GM21367 (cell line): ENCODE results near the gene METTL17.
"Not testable (repeated sequence)": the region's sequence is repeated elsewhere in the genome, so short reads cannot be mapped to it uniquely, and the experiment has no call there.

Experiments
- ATAC-seq: cut with Tn5 transposase; IDR thresholded peaks from one replicate; pipeline ENCODE4 v1.9.1; 2021; ENCODE audit not compliant: unreplicated experiment

METTL17 gene

DNA sequence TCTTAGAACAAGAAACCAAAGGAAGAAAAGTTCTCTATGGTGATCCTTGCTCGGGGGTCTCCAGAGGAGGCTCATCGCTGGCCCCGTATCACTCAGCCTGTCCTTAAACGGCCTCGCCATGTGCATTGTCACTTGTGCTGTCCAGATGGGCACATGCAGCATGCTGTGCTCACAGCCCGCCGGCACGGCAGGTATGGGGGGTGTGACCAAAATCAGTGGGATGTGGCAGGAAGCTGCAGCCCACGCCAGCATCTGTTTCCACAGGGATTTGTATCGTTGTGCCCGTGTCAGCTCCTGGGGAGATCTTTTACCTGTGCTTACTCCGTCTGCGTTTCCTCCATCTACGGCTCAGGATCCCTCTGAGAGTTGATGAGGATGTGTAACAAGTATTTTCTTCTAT is 6.7 kb downstream of the METTL17 start:
- ATAC-seq, result no peak

DNA sequence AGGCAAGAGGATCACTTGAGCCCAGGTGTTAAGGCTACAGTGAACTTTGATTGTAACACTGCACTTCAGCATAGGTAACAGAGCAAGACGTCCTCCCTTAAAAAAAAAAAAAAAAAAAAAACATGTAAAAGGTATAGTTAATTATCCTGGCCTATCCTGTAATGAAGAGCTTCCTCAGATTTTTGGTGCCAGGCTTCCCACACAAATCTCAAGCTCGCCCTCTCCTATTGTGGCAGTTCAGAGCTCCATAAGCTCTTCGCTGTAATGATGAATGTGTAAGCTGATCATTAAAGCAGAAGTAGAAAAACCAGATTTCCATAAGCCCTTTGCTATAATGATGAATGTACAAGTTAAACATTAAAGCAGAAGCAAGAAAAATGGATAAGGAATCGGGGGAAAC is 7.3 kb downstream of the METTL17 start:
- ATAC-seq, result no peak

DNA sequence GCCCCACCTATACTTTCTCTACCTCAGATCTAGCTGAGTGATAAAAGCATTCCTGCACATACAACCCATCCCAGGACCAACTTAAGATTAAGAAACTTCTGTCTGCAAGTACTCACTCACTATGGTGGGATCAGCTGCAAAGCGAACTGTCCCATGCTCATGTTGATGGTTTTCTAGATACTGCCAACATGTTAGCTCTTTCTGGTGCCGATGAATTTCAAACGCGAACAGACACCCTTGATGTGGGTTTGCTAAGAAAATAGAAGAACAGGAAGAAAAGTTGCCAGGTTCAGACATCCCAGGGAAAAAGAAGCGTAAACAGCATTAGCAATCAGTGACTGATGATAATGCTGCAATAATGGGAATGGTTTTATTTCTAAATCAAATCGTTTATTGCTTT is 7.8 kb downstream of the METTL17 start:
- ATAC-seq, result no peak

DNA sequence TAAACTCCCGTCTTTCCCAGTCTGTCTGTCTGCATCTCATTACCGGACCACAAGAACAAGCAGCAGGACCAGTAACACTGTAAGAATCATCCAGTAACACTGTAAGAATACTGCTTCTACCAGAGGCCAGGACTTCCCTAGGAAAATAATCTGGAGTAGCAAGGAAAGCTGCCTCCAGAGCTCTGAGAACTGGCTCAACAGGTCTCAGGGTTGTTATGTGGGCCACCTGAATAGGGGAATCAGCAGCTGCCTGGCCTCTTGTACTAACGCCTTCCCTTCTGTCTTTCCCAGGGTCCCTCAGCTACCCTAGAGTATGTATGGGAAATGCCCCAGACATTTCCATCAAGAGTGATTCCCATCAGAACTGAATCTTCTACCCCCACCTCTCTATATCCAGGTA is 8.4 kb downstream of the METTL17 start:
- no peak for ATAC-seq

DNA sequence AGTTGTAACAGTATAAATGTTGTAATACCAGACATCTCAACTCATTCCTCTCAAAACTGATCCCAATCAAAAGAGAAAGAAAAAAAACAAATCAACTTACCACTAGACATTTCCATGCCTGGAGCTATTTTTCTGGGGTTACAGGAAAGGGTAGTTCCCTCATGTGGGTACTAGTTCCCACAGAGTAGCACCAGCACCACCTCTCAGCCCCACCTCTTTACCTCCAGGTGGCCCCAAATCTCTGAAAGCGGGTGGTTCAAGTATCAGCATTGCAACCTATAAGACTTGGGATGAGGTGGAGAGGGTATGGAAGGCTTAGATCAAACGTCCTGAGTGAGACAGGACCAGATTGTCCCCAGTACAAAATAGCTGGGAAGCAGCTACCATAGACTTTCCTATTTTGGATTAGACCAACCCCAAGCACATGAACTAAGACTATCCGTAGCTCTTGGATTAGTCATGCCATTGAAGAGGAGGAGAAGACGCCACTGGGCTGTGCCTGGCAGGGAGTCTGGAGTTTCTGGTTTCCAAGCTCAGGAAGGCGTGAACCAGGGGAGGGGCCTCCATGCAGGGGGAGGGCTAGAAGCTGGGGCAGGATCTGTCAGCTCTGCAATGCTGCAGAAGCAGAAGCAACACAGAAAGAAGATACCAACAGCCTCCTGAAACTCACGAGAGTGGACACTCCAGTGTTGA is 9.0 kb downstream of the METTL17 start, which contains the start of gene SLC39A2:
TSS of gene SLC39A2 (plus strand) at position 620 of the 693 bp plus-strand sequence. CDS start 154 bp downstream, outside the sequence.
- no peak for ATAC-seq

DNA sequence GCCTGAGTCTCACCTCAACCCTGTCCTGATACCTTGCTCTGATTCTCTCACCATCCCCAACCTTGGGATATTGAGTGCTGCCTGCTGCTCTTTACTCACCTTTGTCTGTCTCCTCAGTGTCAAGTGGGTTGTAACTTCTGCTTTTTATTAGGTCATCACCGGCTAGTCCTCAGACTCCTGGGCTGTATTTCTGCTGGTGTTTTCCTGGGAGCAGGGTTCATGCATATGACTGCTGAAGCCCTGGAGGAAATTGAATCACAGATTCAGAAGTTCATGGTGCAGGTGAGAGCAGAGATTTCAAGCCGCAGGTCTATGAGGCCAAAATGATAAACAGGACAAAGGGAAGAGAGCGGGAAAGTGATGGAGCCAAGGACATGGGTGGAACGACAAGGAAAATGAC is 9.8 kb downstream of the METTL17 start:
- ATAC-seq, result no peak

DNA sequence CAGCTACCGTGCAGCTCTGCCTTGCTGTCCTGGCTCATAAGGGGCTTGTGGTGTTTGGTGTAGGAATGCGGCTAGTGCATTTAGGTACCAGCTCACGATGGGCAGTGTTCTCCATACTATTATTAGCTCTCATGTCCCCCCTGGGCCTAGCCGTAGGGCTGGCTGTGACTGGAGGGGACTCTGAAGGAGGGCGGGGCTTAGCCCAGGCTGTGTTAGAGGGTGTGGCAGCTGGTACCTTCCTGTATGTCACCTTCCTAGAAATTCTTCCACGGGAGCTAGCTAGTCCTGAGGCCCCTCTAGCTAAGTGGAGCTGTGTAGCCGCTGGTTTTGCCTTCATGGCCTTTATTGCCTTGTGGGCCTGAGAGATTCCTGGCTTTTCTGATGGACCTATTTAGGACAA is 11.4 kb downstream of the METTL17 start:
- no peak for ATAC-seq

DNA sequence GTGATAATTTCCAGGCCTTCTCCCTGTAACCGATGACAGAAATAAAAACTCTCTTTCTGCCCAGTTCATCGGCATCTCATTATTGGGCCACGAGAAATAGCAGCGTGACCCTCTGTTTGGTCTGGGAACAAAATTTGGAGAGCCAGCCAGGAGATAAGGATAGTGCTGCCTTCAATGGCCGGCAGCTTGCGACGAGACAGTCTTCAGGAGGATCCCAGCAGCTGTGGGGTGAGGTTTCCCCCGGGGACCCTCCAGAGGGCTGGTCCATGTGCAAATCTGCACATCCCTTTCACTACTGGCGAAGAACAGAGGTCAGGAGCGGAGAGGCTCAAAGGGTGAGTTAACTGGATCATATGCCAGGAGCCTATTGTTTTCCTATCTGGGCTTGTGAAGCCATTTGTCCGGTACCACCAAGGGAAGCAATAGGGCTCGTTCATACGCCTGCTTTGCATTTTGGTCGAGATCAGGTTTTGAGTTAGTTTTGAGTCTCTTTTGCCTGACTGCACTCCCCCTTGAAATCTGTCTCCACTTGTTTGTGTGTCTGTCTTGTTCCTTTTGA is 14.1 kb downstream of the METTL17 start:
- ATAC-seq, result no peak

DNA sequence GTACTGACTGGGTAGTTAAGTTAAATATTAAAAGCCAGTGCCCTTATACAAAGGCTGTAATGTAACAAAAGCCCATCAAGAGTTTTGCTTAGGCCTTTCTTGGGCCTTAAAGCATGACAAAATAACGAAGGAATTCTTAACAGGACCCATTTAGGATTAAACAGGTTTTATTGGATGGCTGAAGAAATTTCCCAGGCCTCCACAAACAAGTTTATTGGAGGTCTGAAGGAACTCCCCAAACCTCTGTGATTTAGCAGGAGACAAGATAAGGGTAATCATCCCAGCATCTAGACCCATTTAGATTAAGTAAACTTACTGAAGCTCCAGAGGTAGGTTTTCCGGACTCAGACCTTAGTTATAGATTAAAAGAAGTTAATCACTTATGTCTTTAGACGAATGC is 19.9 kb downstream of the METTL17 start:
- not testable (repeated sequence) for ATAC-seq

DNA sequence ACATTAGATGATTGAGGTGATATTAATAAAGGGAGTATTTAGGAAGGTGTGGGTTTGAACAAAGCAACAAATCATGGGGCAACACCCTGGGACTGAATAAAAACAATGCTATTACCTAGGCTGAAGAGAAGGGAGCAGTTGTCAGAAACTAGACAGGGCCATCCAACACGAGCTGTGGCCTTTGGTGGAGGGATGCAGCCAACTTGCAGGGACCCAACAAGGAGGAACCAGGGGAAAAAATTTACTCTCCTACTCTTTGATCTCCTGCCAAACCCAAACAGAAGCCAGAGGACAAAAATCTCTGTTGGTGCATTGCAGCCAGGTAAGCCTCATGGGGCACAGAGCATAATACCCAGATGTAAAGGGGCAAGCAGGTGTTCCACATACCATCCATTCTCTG is 21.4 kb downstream of the METTL17 start:
- no peak for ATAC-seq

DNA sequence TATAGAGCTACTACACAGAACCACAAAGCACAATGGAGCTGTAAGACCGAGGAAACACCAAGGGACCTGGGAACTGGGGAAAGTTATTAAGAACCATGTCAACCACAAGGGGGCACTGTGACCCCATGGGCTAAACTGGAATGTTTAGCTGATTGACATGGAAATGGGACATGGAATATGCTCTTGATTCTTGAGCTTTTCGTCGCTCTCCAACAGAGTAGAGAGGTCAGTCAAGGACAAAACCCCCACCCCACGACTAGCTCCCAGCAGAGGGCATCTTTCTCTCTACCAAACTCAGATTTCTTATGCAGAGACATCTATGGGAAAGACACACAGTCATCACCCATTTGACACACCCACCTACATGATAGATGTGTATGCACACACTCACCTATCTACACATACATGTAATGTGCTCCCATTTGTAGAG is 25.0 kb downstream of the METTL17 start:
- no peak for ATAC-seq

DNA sequence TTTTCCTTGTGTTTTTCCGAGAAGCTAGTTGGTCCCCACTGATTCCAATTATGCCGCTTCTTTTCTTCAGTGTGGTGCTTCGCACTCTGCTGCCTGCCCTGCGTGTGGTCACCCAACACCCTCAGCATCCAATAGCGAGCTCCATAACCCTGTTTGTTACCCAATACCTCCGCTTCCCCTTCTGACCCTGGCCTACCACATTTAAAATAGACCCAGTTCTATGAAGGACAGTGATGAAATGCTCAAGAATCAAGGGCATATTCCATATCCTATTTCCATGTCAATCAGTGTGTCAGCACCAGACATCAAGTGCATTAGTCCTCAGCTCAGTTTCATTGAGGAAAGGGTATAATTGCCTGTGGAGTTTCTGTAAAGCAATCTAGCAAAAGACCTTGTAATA is 25.5 kb downstream of the METTL17 start:
- ATAC-seq, result no peak

DNA sequence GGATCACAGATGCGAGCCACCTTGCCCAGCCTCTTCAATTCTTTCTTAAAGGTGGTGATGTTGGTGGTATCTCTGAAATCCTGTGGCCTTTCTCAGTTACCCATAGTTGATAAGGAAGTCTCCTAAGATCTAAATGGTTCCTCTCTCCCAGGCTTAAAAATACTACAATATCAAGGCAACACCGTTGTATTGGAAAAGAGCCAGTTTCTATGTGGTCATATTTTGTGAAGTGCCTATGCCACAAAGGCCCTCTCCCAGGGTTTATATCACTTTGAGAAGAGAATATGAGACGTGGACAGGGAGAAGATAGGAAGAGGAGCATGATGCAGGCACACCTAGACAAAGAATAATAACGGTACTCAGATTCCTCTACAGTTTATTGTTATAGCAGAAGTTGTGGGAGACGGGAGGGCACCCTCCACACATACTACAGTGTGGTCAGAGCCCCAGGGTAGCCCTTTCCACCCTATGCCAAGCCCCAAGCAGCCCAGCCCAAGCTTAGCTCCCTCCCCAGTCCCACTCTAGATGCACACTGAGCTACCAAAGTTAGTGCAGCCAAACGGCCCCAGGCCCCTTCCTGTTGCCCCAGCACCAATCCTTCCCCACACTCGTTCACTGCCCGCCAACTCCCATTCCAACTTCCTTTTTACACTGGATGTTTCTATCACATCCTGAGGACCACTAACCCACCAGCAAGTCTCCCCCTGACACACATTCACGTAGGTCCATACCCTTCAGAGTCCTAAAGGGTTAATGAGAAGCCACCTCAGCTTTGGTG is 26.8 kb downstream of the METTL17 start:
- ATAC-seq, result no peak

DNA sequence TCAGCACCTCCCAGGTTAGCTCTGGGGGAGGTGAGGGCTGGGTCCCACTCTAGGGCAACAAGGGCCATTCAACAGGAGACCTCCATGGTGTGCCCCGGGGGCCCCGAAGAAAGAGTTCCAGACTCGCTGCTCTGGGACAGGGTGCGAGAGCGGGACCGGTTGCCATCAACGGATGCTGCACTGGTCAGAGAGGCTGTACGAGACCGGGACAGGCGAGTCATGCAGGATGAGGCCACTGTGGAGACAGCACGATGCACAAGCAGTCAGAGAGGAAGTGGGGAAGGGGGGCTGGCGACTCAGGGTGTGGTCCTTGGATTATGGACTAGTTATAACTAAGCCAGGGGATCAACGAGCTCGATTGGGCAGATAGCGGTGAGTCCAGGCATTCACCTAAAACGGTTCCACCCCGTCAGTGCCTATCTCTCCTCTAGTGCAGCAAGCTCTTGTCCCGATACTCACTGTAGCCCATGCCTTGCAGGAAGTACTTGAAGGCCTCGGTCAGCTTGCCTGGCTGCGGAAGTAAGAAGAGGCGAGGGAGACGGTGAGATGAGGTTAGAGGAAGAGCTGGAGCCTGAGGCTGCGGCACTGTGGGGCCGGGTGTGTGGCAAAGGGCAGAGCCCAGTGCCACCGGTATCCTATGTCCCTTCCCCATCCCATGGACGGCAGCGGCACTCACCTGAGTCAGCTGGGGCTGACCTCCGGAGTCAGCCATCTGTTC is 27.9 kb downstream of the METTL17 start:
- no peak for ATAC-seq

DNA sequence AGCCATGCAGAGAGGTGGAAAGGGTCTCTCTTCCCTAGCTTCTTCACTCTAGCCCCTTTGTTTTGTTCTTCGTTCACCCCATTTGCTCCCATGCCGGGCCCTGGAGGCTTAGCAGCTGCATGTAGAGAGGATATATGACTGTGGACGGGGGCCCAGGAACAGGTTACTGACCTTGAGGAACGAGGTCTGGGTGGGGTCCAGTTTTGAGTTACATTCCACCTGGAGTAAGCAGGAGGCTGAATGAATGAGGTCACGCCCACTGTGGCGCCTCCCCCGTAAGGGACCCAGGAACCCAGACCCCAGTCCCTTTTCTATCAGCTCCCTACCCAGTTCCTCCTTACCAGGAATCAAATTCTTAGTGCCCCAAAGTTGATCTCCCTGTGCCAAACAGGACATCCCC is 28.5 kb downstream of the METTL17 start:
- ATAC-seq, result no peak

DNA sequence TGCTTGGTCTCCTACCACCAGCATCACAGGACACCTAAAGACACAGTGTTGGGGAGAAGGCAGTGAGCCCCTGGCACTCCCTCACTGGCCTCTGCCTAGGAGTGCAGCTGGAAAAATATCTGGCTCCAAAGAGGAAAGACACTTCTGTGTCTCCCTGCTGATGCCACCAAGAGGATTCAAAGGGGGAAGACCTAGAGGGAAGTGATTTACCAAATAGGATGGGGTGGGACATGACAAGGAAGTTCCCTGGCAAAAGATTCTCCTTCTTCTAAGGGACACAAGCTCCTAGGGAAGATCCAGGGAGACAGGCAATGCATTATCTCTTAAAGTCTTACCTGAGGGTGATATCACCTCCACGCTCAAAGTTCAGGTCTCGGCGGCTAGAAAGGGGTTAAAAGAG is 29.0 kb downstream of the METTL17 start:
- no peak for ATAC-seq

DNA sequence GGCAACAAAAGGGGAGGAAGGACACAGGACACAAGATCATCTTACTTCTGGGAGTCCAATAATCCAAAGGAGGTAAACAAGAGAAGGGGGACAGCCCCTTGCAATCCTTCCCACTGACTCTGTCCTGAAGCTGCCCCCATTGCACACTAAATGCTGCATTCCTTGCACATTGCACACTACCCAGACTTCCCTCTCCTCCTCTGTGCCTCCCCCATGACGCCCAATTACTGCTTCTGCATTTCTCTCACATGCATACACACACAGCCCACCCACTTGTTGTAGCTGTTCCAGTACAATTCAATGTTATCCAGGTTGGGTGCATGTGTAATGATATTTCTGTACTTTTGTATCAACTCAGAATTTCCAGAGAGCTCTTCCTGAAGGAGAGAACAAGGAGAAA is 29.6 kb downstream of the METTL17 start:
- no peak for ATAC-seq

DNA sequence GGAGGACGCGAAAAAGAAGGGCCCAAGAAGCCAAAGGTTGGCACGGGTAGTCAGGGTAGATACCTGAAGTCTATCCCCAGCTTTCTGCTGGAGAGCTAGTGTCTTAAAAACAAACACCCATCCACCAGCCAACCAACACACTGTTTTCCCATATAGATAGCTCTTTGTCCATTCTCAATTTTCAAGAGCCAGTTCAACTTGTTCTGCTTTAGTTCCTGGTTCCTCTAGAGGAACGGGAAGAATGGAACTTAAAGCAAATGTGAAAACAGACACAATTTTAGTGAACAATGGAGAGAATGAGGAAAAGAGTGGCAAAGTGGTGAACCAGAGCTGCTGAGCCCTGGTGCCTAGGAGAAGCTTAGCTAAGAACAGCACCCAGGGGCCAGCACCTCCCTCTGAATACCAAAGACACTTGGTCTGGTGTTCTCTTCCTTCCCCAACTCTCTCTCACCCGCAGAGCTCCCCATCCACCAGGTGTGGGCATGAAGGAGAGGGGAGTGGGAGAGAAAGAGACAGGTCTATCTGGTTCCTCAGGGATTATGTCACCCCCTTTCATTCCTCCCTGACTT is 31.3 kb downstream of the METTL17 start:
- no peak for ATAC-seq

DNA sequence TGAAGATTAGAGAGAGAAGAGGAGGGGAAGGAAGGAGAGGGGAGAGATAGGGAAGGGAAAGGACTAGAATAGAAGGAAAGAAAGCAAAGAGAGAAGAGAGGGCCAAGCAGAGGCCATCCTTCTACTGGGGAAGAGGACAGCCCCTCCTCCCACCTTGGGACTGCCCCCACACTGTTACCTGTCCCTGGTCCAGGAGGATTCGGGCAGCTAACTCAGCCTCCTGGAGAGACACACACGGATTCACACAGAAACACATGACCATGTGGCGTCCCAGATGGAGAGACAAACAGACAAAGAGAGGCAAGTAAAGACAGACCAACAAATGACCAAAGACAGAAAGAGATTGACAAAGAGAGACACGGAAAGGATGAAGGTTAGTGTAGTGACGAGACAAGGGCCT is 32.9 kb downstream of the METTL17 start:
- no peak for ATAC-seq

DNA sequence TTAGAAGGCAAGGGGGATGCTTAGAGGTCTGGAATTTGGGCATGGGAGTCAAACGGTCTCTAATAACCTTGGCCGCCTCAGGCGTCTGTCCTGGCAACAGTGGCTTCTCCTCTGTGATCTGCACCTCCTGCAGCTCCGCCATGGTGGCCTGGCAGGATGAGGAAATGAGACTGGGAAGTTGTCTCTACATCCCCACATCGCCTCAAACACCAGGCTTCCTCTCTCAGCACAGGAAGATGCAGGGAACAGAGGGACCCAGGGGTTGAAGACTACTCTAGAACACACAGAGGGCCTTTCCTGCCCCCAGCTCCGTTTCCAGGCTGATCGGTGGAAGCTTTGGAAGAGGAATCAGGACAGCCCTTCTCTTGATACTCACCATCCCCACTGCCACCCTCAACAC is 33.4 kb downstream of the METTL17 start:
- ATAC-seq, result no peak
